ENCODE measurements around the gene CCDC127.

CCDC127 gene

GRCh38 chr5:189976-190365 is 28.0 kb downstream of the CCDC127 start:
- DNase-seq (ENCODE audit: low read depth, low spot score), result no peak

GRCh38 chr5:189486-189885 is 28.5 kb downstream of the CCDC127 start:
- DNase-seq (ENCODE audit: low read depth, low spot score), result no peak

GRCh38 chr5:188488-189481 is 29.2 kb downstream of the CCDC127 start:
- DNase-seq (ENCODE audit: low read depth, low spot score), result peak; percentile 93

GRCh38 chr5:187617-188451 is 30.1 kb downstream of the CCDC127 start:
- DNase-seq (ENCODE audit: low read depth, low spot score), result peak; percentile 23

- no peak for DNase-seq (ENCODE audit: low read depth, low spot score)
These were observed 30.9 kb downstream of the CCDC127 start for GRCh38 chr5:187042-187431.

GRCh38 chr5:186091-187041 is 31.6 kb downstream of the CCDC127 start:
- DNase-seq (ENCODE audit: low read depth, low spot score), result no peak

- no peak for DNase-seq (ENCODE audit: low read depth, low spot score)
These were observed 32.6 kb downstream of the CCDC127 start for GRCh38 chr5:185095-186070.

- DNase-seq (ENCODE audit: low read depth, low spot score), result no peak
These were observed 33.5 kb downstream of the CCDC127 start for GRCh38 chr5:184471-184870.

- DNase-seq (ENCODE audit: low read depth, low spot score), result no peak
These were observed 35.8 kb downstream of the CCDC127 start for GRCh38 chr5:182126-182525.

- no peak for DNase-seq (ENCODE audit: low read depth, low spot score)
These were observed 36.4 kb downstream of the CCDC127 start for GRCh38 chr5:181566-181965.

- DNase-seq (ENCODE audit: low read depth, low spot score), result no peak
These were observed 36.8 kb downstream of the CCDC127 start for GRCh38 chr5:181160-181559.

GRCh38 chr5:180286-180918 is 37.6 kb downstream of the CCDC127 start:
- DNase-seq (ENCODE audit: low read depth, low spot score), result peak; percentile 85

- DNase-seq (ENCODE audit: low read depth, low spot score), result no peak
These were observed 38.6 kb downstream of the CCDC127 start for GRCh38 chr5:179401-179800.

- DNase-seq (ENCODE audit: low read depth, low spot score), result no peak
These were observed 39.8 kb downstream of the CCDC127 start for GRCh38 chr5:178110-178509.

GRCh38 chr5:176296-176823 is 41.6 kb downstream of the CCDC127 start:
- peak; percentile 65 for DNase-seq (ENCODE audit: low read depth, low spot score)

- DNase-seq (ENCODE audit: low read depth, low spot score), result no peak
These were observed 43.0 kb downstream of the CCDC127 start for GRCh38 chr5:174876-175465.

GRCh38 chr5:174291-174600 is 43.7 kb downstream of the CCDC127 start:
- DNase-seq (ENCODE audit: low read depth, low spot score), result no peak

- DNase-seq (ENCODE audit: low read depth, low spot score), result no peak
These were observed 44.3 kb downstream of the CCDC127 start for GRCh38 chr5:173392-174290.

All from ELF-1 (cell line).